GM12801 (cell line): ENCODE measurements around the gene ANKRD11.

Experiments
- CTCF ChIP-seq: IDR thresholded peaks from one replicate; pipeline ENCODE4 v1.5.1; 2011; ENCODE audit warnings: control low read depth; ENCODE audit not compliant: insufficient read length; ENCODE audit errors: extremely low read depth

The ANKRD11 gene

GRCh38 chr16:89407282-89407924 is 83.0 kb downstream of the ANKRD11 start:
- TF ChIP-seq CTCF: no peak

DNA sequence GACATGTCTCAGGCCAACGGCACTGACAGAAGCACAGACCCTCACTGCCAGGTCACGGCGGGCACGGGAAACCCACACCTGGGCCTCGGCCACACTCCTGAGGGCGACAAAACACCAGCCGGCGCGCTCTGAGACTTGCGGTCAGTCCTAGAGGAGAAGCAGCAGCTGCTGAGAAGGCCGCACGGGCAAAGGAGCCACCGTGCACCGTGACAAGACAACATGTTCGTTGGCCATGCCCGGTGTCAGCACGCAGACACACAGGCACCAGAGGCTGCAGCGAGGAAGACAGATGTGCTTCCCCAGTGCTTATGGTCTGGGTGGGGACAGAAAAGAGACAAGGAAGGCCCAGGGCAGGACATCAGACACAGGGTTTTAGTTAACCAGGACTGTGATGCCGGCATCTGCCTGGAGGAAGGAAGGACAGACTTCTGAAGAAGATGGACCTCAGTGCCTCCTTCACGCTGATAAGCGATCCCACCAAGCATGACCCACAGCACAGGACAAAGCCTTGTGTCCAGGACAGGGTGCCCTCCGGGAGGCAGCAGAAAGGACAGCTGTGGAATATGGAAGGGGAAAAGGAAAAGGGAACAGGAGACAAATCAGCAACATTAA is 84.0 kb downstream of the ANKRD11 start:
- TF ChIP-seq CTCF: no peak

- no peak for TF ChIP-seq CTCF
Observed at GRCh38 chr16:89404561-89404960, 85.8 kb downstream of the ANKRD11 start.

GRCh38 chr16:89402962-89403361 is 87.4 kb downstream of the ANKRD11 start:
- no peak for TF ChIP-seq CTCF

- TF ChIP-seq CTCF: no peak
Observed at GRCh38 chr16:89401641-89402445, 88.5 kb downstream of the ANKRD11 start.

DNA sequence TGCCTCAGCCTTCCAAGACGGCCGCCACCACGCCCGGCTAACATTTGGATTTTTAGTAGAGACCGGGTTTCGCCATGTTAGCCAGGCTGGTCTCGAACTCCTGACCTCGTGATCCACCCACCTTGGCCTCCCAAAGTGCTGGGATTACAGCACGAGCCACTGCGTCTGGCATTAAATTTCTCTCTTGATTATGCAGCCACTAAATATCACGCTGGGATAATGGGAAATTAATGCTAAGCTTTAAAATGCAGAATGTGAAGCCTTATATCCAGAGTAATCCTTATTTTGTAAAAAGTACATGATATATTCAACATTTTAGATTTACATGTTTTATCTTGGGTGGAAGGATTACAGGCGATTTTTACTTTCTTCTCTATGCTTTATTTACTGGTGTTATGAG is 89.2 kb downstream of the ANKRD11 start:
- no peak for TF ChIP-seq CTCF

DNA sequence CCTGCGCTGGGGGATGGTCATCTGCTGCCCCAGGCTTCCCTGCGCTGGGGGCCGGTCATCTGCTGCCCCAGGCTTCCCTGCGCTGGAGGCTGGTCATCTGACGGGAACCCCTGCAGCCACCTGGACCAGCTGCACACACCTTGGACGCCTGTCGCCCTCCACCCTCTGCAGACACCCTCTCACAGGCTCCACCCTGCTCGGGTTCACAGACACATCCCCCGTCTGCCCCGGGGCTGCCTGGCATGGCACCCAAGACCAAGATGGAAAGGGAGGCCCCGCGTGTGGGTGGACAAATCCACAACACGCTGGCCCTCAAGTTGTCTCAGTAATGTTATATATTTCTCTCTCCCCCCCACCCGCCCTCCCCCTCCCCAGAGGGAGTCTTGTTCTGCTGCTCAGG is 89.6 kb downstream of the ANKRD11 start:
- TF ChIP-seq CTCF: no peak
